Gastrocnemius medialis (tissue), 4 donors: ENCODE results near the gene NPR2.

Source experiments
- POLR2A ChIP-seq, 2 donors: fragments of 450-650 bp; IDR thresholded peaks; one replicate each; pipeline ENCODE4 v1.6.1; 2017; ENCODE audit warnings: antibody characterized with exemption in 2 of 2, mild to moderate bottlenecking in 2 of 2, moderate library complexity in 2 of 2
- TF ChIP-seq, protein P1 (sequence below), 5 experiments: fragments of 450-650 bp in 3 of 5; fragments of 200-600 bp in 2 of 5; sonication (generic) in 2 of 5; IDR thresholded peaks in 4 of 5; conservative IDR thresholded peaks in 1 of 5; 1 replicate in 4 of 5; 2 replicates in 1 of 5; pipeline ENCODE4 v1.5.1; 2016 to 2019; ENCODE audit warnings: antibody characterized with exemption in 5 of 5, mild to moderate bottlenecking in 3 of 5, moderate library complexity in 3 of 5

DNA sequence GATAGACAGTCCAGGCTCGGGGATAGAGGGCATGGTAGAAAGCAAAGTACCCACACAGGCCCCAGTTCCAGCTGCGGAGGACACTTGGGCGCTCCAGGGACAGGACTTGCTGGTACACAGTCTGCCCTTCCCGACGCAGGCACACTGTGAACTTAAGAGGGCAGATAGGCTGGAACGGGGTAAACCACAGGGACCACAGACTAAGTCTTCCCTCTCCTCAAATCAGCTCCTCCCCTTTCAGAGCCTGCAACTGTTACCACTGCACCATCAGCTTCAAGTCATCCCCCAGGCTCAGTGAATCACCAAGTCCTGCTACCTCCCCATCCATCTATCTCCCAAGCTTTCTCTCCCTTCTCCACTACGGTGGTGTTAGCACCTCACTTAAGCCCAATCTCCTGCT lies 49.7 kb upstream of the NPR2 start:
- TF ChIP-seq, protein P1, sequence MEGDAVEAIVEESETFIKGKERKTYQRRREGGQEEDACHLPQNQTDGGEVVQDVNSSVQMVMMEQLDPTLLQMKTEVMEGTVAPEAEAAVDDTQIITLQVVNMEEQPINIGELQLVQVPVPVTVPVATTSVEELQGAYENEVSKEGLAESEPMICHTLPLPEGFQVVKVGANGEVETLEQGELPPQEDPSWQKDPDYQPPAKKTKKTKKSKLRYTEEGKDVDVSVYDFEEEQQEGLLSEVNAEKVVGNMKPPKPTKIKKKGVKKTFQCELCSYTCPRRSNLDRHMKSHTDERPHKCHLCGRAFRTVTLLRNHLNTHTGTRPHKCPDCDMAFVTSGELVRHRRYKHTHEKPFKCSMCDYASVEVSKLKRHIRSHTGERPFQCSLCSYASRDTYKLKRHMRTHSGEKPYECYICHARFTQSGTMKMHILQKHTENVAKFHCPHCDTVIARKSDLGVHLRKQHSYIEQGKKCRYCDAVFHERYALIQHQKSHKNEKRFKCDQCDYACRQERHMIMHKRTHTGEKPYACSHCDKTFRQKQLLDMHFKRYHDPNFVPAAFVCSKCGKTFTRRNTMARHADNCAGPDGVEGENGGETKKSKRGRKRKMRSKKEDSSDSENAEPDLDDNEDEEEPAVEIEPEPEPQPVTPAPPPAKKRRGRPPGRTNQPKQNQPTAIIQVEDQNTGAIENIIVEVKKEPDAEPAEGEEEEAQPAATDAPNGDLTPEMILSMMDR (IDR thresholded peaks at IDR 0.05 in 4 of 5, conservative IDR thresholded peaks at IDR 0.05 in 1 of 5): no peak
- TF ChIP-seq POLR2A (IDR thresholded peaks at IDR 0.05): no peak
